HCT116 (cell line): ENCODE data around the gene PTDSS2. TPM values are rescaled to one million over a fixed set of nuclear protein-coding genes. Genes with fewer than 3 reads are reported as not detected.
A peak's percentile ranks its signal among the peaks of the same experiment; 100 is the strongest.

ENCODE experiments used
- ATAC-seq: fragments of 200-7000 bp; cut with Tn5 transposase; 2 replicates; pipeline ENCODE4 v1.9.1; 2020; ENCODE audit warnings: mild to moderate bottlenecking, moderate library complexity
- BruUV-seq: library from RNA; stranded (reverse); fragments of 400-500 nt; replicated peaks from 2 replicates; lab custom pipeline; 2021; lab: Mats Ljungman, UMichigan
- CTCF ChIA-PET: fragments of 300-600 bp; sonication (Branson Sonifier 250); formaldehyde crosslinking; loops from one replicate; lab custom pipeline; 2021; ENCODE audit warnings: antibody characterized with exemption; lab: Charles Lee
- POLR2A ChIA-PET: fragments of 300-600, 350-600 bp; sonication (Branson Sonifier 250); formaldehyde crosslinking; loops from one replicate; lab custom pipeline; 2021; ENCODE audit warnings: antibody characterized with exemption; lab: Charles Lee
- RAD21 ChIA-PET, 2 experiments: fragments of 300-600 bp; sonication (Branson Sonifier 250); formaldehyde crosslinking; loops; one replicate each; lab custom pipeline; 2023; ENCODE audit warnings: low total read pairs in 2 of 2; ENCODE audit not compliant: uncharacterized antibody in 2 of 2, unreplicated experiment in 2 of 2, low non-redundant PET in 1 of 2; lab: Charles Lee
- DNase-seq: peaks from one replicate; pipeline ENCODE4 v3.0.0-alpha.2; 2010; ENCODE audit warnings: low read depth, low spot score
- H2AFZ ChIP-seq: fragments of 200-600 bp; shearing (Covaris generic), sonication (generic); 2 replicates; pipeline ENCODE4 v1.6.1; 2017; ENCODE audit warnings: low read depth, mixed run types, mixed read lengths, antibody characterized with exemption, low read length; ENCODE audit not compliant: poor library complexity, severe bottlenecking
- H3K27ac ChIP-seq: 2 replicates; pipeline ENCODE4 v1.5.1; 2012; ENCODE audit warnings: low read depth, low read length
- H3K27me3 ChIP-seq: fragments of 200-600 bp; sonication (generic); 2 replicates; pipeline ENCODE4 v1.6.1; 2016; ENCODE audit warnings: mixed run types, low read length, mixed read lengths; ENCODE audit not compliant: insufficient read depth
- H3K36me3 ChIP-seq, 2 experiments: fragments of 200-500 bp in 1 of 2; fragments of 200-600 bp in 1 of 2; sonication (Bioruptor generic) in 1 of 2; sonication (generic) in 1 of 2; 2 replicates each; pipeline versions ENCODE4 v1.5.1 to v1.6.1; 2014 to 2016; ENCODE audit warnings: low read length in 2 of 2, inconsistent platforms in 1 of 2, mixed read lengths in 1 of 2, mixed run types in 1 of 2; ENCODE audit not compliant: insufficient read depth in 2 of 2, control insufficient read depth in 1 of 2
- H3K4me1 ChIP-seq, 2 experiments: fragments of 200-600 bp in 1 of 2; sonication (generic) in 1 of 2; 2 replicates each; pipeline versions ENCODE4 v1.5.1 to v1.6.1; 2012 to 2017; ENCODE audit warnings: low read length in 2 of 2, inconsistent platforms in 1 of 2, mild to moderate bottlenecking in 1 of 2, mixed read lengths in 1 of 2, mixed run types in 1 of 2, moderate library complexity in 1 of 2; ENCODE audit not compliant: insufficient read depth in 2 of 2, control insufficient read depth in 1 of 2
- H3K4me2 ChIP-seq: fragments of 200-600 bp; sonication (generic); 2 replicates; pipeline ENCODE4 v1.6.1; 2017; ENCODE audit warnings: mixed run types, low read length, mixed read lengths
- H3K4me3 ChIP-seq, 2 experiments: fragments of 200-600 bp in 1 of 2; sonication (generic) in 1 of 2; replicated peaks in 1 of 2; 2 replicates each; pipeline ENCODE4 v1.5.1; 2011 to 2016; ENCODE audit warnings: low read length in 2 of 2, control low read depth in 1 of 2, low read depth in 1 of 2, mild to moderate bottlenecking in 1 of 2, mixed read lengths in 1 of 2, mixed run types in 1 of 2
- H3K79me2 ChIP-seq: fragments of 200-600 bp; sonication (generic); 2 replicates; pipeline ENCODE4 v1.6.1; 2017; ENCODE audit warnings: mild to moderate bottlenecking, mixed run types, low read length, moderate library complexity, mixed read lengths; ENCODE audit not compliant: insufficient read depth
- H3K9ac ChIP-seq: fragments of 200-600 bp; sonication (generic); 2 replicates; pipeline ENCODE4 v1.6.1; 2016; ENCODE audit warnings: low read length, mixed read lengths
- H3K9me2 ChIP-seq: fragments of 200-600 bp; sonication (generic), shearing (Covaris generic); 2 replicates; pipeline ENCODE4 v1.6.1; 2017; ENCODE audit warnings: mixed run types, mild to moderate bottlenecking, moderate library complexity; ENCODE audit not compliant: insufficient read depth
- H3K9me3 ChIP-seq, 2 experiments: fragments of 200-500 bp in 1 of 2; fragments of 200-600 bp in 1 of 2; sonication (Bioruptor generic) in 1 of 2; sonication (generic) in 1 of 2; 2 replicates each; pipeline ENCODE4 v1.6.1; 2014 to 2017; ENCODE audit warnings: low read length in 2 of 2, mixed read lengths in 2 of 2, inconsistent platforms in 1 of 2, low read depth in 1 of 2, mild to moderate bottlenecking in 1 of 2, mixed run types in 1 of 2, moderate library complexity in 1 of 2; ENCODE audit not compliant: control insufficient read depth in 1 of 2, insufficient read depth in 1 of 2
- H4K20me1 ChIP-seq: fragments of 200-600 bp; sonication (generic), shearing (Covaris generic); 2 replicates; pipeline ENCODE4 v1.6.1; 2017; ENCODE audit warnings: mixed run types, mild to moderate bottlenecking, moderate library complexity; ENCODE audit not compliant: insufficient read depth
- ATF3 ChIP-seq: IDR thresholded peaks from 2 replicates; pipeline ENCODE4 v1.6.1; 2012
- CBX3 ChIP-seq: IDR thresholded peaks from 2 replicates; pipeline ENCODE4 v1.6.1; 2012; ENCODE audit warnings: low read depth
- EGR1 ChIP-seq: IDR thresholded peaks from 2 replicates; pipeline ENCODE4 v1.6.1; 2012; ENCODE audit warnings: low read depth
- ELF1 ChIP-seq: IDR thresholded peaks from 2 replicates; pipeline ENCODE4 v1.6.1; 2012; ENCODE audit warnings: low read depth, borderline replicate concordance
- EZH2phosphoT487 ChIP-seq: fragments of 200-600 bp; IDR thresholded peaks from 2 replicates; pipeline ENCODE4 v1.6.1; 2018; ENCODE audit warnings: antibody characterized with exemption, borderline replicate concordance
- FOSL1 ChIP-seq: IDR thresholded peaks from 2 replicates; pipeline ENCODE4 v1.6.1; 2012; ENCODE audit warnings: low read depth
- POLR2AphosphoS5 ChIP-seq: IDR thresholded peaks from 2 replicates; pipeline ENCODE4 v1.6.1; 2011; ENCODE audit warnings: mild to moderate bottlenecking, low read depth, low read length, moderate library complexity
- RAD21 ChIP-seq: IDR thresholded peaks from 2 replicates; pipeline ENCODE4 v1.6.1; 2012; ENCODE audit warnings: low read depth, mild to moderate bottlenecking
- SRF ChIP-seq: IDR thresholded peaks from 2 replicates; pipeline ENCODE4 v1.6.1; 2012; ENCODE audit warnings: low read depth
- ZFX ChIP-seq: fragments of 450-650 bp; IDR thresholded peaks from 2 replicates; pipeline ENCODE4 v1.6.1; 2017
- intact Hi-C: fragments of 100-400 bp; cut with micrococcal nuclease; formaldehyde crosslinking; loops from 2 replicates; pipeline ENCODE4 v1.10.0; 2022
- total RNA-seq: library from RNA; stranded (reverse); gene quantifications from one replicate; pipeline ENCODE4 v1.2.1, GENCODE V29; 2021; ENCODE audit not compliant: unreplicated experiment
- TF ChIP-seq, protein P1 (sequence below): IDR thresholded peaks from 2 replicates; pipeline ENCODE4 v1.6.1; 2011; ENCODE audit warnings: mild to moderate bottlenecking, low read length, moderate library complexity; ENCODE audit not compliant: insufficient replicate concordance; ENCODE audit errors: extremely low read depth
- TF ChIP-seq, protein P2 (sequence below), 3 experiments: fragments of 200-600 bp in 1 of 3; sonication (generic) in 1 of 3; IDR thresholded peaks in 2 of 3; conservative IDR thresholded peaks in 1 of 3; 2 replicates each; pipeline ENCODE4 v1.5.1; 2012 to 2017; ENCODE audit warnings: low read depth in 2 of 3, low read length in 2 of 3, antibody characterized with exemption in 1 of 3, borderline replicate concordance in 1 of 3, control low read depth in 1 of 3, mild to moderate bottlenecking in 1 of 3, mixed read lengths in 1 of 3, mixed run types in 1 of 3, moderate library complexity in 1 of 3; ENCODE audit not compliant: insufficient read depth in 1 of 3

PTDSS2 gene
- total RNA-seq, 1 experiment from 2014 or later, result 40.1 TPM

DNA sequence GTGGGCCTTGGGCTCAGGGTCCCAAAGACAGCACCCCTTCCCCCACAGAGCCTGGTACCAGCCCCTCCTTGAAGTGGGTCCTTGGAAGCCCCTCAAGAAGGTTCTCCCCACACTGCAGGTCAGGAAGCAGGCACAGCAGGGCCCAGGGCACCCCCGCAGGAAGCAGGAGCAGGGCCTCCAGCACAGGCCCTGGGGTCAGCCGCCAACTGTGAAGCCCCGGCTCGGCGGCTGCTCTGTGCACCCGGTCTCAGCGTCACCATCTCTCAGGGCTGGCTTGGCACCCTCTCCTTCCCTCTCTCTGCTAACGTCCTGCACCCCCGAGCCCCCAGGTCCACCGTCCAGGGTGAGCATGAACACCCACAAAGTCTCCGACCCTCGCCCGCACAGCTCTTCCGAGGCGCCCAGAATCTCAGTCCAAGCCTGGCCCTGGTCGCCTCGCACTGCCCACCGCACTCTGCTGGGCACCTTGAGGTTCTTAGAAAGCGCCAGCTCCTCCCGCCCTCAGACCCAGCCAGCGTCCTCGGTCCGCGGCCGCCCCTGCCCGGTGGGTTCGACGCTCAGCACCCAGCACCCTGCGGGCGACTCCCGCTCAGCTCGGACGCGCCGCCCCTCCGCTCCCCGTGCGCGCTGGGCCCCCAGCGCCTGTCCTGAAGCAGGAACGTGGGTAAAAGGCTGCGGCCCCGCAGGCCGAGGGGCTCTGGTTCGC is 33.9 kb upstream of the PTDSS2 start:
- intact Hi-C loops, result no loop called here
- H3K79me2 ChIP-seq, result no peaks in the 10 kb centered on the region; the same call in 1 of the 2 replicates
- H3K4me2 ChIP-seq, result peak overlapping the region; percentile 93
- ChIA-PET POLR2A (interaction anchor here (1.1 to 1.9 kb wide), 3 partner anchors 9 to 32 kb away, joined by 3 to 11 read pairs (median 5); no protein-coding TSS in a partner anchor), RAD21 (no interaction called here), CTCF (interaction anchor here (1.6 kb wide), 1 partner anchor 33 kb away, joined by 11 read pairs; no protein-coding TSS in a partner anchor)
- H4K20me1 ChIP-seq, result no peaks in the 10 kb centered on the region
- DNase-seq (no peak), ATAC-seq (peak; percentile 21)
- H3K36me3 ChIP-seq, result no peaks in the 10 kb centered on the region
- H3K9ac ChIP-seq, result peak overlapping the region; percentile 70
- TF ChIP-seq EZH2phosphoT487, result no peak
- no peak for TF ChIP-seq ZFX
- TF ChIP-seq EGR1, result no peak
- TF ChIP-seq POLR2AphosphoS5, result no peak
- TF ChIP-seq RAD21, result no peak
- no peak for TF ChIP-seq ELF1
- no peak for TF ChIP-seq FOSL1
- no TSS peak for BruUV-seq
- no peaks in the 10 kb centered on the region for H3K9me2 ChIP-seq
- peaks cover 19 to 33% of the 10 kb centered on the region in 2 experiments for H3K4me1 ChIP-seq
- no peak overlapping the region for H2AFZ ChIP-seq
- no peaks in the 10 kb centered on the region for H3K27me3 ChIP-seq
- peak overlapping the region; percentile 66 to 71 for H3K4me3 ChIP-seq
- peak overlapping the region; percentile 81; the same call in 1 of the 2 replicates for H3K27ac ChIP-seq
- H3K9me3 ChIP-seq, result no peaks in the 10 kb centered on the region

- BruUV-seq, result no TSS peak
- TF ChIP-seq EGR1 (peak; percentile 69), POLR2AphosphoS5 (peak; percentile 78), ATF3 (no peak), RAD21 (no peak), CBX3 (no peak), SRF (no peak)
- TF ChIP-seq, protein P1, sequence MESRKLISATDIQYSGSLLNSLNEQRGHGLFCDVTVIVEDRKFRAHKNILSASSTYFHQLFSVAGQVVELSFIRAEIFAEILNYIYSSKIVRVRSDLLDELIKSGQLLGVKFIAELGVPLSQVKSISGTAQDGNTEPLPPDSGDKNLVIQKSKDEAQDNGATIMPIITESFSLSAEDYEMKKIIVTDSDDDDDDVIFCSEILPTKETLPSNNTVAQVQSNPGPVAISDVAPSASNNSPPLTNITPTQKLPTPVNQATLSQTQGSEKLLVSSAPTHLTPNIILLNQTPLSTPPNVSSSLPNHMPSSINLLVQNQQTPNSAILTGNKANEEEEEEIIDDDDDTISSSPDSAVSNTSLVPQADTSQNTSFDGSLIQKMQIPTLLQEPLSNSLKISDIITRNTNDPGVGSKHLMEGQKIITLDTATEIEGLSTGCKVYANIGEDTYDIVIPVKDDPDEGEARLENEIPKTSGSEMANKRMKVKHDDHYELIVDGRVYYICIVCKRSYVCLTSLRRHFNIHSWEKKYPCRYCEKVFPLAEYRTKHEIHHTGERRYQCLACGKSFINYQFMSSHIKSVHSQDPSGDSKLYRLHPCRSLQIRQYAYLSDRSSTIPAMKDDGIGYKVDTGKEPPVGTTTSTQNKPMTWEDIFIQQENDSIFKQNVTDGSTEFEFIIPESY, result no peak
- TF ChIP-seq, protein P2, sequence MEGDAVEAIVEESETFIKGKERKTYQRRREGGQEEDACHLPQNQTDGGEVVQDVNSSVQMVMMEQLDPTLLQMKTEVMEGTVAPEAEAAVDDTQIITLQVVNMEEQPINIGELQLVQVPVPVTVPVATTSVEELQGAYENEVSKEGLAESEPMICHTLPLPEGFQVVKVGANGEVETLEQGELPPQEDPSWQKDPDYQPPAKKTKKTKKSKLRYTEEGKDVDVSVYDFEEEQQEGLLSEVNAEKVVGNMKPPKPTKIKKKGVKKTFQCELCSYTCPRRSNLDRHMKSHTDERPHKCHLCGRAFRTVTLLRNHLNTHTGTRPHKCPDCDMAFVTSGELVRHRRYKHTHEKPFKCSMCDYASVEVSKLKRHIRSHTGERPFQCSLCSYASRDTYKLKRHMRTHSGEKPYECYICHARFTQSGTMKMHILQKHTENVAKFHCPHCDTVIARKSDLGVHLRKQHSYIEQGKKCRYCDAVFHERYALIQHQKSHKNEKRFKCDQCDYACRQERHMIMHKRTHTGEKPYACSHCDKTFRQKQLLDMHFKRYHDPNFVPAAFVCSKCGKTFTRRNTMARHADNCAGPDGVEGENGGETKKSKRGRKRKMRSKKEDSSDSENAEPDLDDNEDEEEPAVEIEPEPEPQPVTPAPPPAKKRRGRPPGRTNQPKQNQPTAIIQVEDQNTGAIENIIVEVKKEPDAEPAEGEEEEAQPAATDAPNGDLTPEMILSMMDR (IDR thresholded peaks at IDR 0.05 in 2 of 3, conservative IDR thresholded peaks at IDR 0.05 in 1 of 3; ENCODE audit: borderline replicate concordance in 1 of 3, insufficient read depth in 1 of 3, low read depth in 2 of 3, low read length in 2 of 3), result no peak
These were observed 33.1 kb upstream of the PTDSS2 start for GRCh38 chr11:416757-417621.

More at GRCh38 chr11:416757-417621, 33.1 kb upstream of the PTDSS2 start:
- Histone ChIP-seq H3K27me3 (no peaks in the 10 kb centered on the region), H2AFZ (no peak overlapping the region), H3K9me3 (no peaks in the 10 kb centered on the region), H3K4me1 (peaks cover 19 to 33% of the 10 kb centered on the region in 2 experiments), H4K20me1 (no peaks in the 10 kb centered on the region), H3K9me2 (no peaks in the 10 kb centered on the region), H3K4me3 (peak overlapping the region; percentile 66 to 71), H3K36me3 (no peaks in the 10 kb centered on the region), H3K4me2 (peak overlapping the region; percentile 93), H3K9ac (peak overlapping the region; percentile 70), H3K79me2 (no peaks in the 10 kb centered on the region; the same call in 1 of the 2 replicates), H3K27ac (peak overlapping the region; percentile 81)
- intact Hi-C loops, result no loop called here
- ChIA-PET CTCF (interaction anchor here (1.6 kb wide), 1 partner anchor 32 kb away, joined by 11 read pairs; no protein-coding TSS in a partner anchor), POLR2A (interaction anchor here (0.8 to 1.9 kb wide), 4 partner anchors 10 to 31 kb away, joined by 3 to 11 read pairs (median 4); no protein-coding TSS in a partner anchor), RAD21 (no interaction called here)
- ATAC-seq (peak; percentile 85), DNase-seq (no peak)
